K562 (cell line): ENCODE data around the gene PQBP1. TPM values are rescaled to one million over a fixed set of nuclear protein-coding genes. Genes with fewer than 3 reads are reported as not detected.

Experiments
- BRF1 ChIP-seq: IDR thresholded peaks from 3 replicates; pipeline ENCODE4 v1.6.1; 2011; ENCODE audit warnings: borderline replicate concordance, mild to moderate bottlenecking; ENCODE audit not compliant: insufficient read length; ENCODE audit errors: extremely low read depth
- CTBP1 ChIP-seq: fragments of 450-650 bp; IDR thresholded peaks from 2 replicates; pipeline ENCODE4 v1.6.1; 2016; ENCODE audit warnings: borderline replicate concordance
- CTCF ChIP-seq, 3 experiments: IDR thresholded peaks in 2 of 3; conservative IDR thresholded peaks in 1 of 3; 2 replicates each; pipeline ENCODE4 v1.5.1; 2011 to 2012; ENCODE audit warnings: low read length in 3 of 3, mild to moderate bottlenecking in 3 of 3, control low read depth in 2 of 3, improper control_type of control experiment in 1 of 3, inconsistent platforms in 1 of 3, low read depth in 1 of 3, mixed read lengths in 1 of 3, moderate library complexity in 1 of 3; ENCODE audit not compliant: insufficient read depth in 2 of 3
- CXXC5 ChIP-seq: fragments of 250-450 bp; sonication (Bioruptor Pico); IDR thresholded peaks from 2 replicates; pipeline ENCODE4 v1.8.0; 2022; ENCODE audit warnings: inconsistent platforms, mild to moderate bottlenecking, moderate library complexity
- DACH1 ChIP-seq: fragments of 450-650 bp; IDR thresholded peaks from 2 replicates; pipeline ENCODE4 v1.6.1; 2018; ENCODE audit not compliant: partially characterized antibody
- EP300 ChIP-seq: IDR thresholded peaks from 2 replicates; pipeline ENCODE4 v1.6.1; 2012; ENCODE audit warnings: low read length, improper control_type of control experiment
- FOSL1 ChIP-seq: fragments of 200-800 bp; sonication (Bioruptor generic); conservative IDR thresholded peaks from 2 replicates; pipeline ENCODE4 v1.6.1; 2016; ENCODE audit warnings: missing genetic modification characterization, missing compliant biosample characterization
- HCFC1 ChIP-seq: IDR thresholded peaks from 2 replicates; pipeline ENCODE4 v1.6.1; 2012; ENCODE audit warnings: low read depth, low read length, improper control_type of control experiment
- KAT7 ChIP-seq: sonication (generic); formaldehyde crosslinking; IDR thresholded peaks from 2 replicates; pipeline ENCODE4 v1.8.0; 2022; ENCODE audit warnings: missing genetic modification reagents, mild to moderate bottlenecking, borderline replicate concordance
- MTA2 ChIP-seq: fragments of 450-650 bp; IDR thresholded peaks from 2 replicates; pipeline ENCODE4 v1.6.1; 2016; ENCODE audit warnings: low read depth
- MXI1 ChIP-seq: IDR thresholded peaks from 2 replicates; pipeline ENCODE4 v1.6.1; 2011; ENCODE audit warnings: low read depth, mild to moderate bottlenecking, improper control_type of control experiment, low read length
- NELFE ChIP-seq: IDR thresholded peaks from 2 replicates; pipeline ENCODE4 v1.6.1; 2011; ENCODE audit warnings: mild to moderate bottlenecking; ENCODE audit not compliant: insufficient read depth, insufficient read length
- SMAD4 ChIP-seq: fragments of 250-450 bp; sonication (Bioruptor Pico); conservative IDR thresholded peaks from 2 replicates; pipeline ENCODE4 v1.8.0; 2021; ENCODE audit warnings: inconsistent platforms, mild to moderate bottlenecking, moderate library complexity
- TSHZ1 ChIP-seq: fragments of 250-450 bp; sonication (Bioruptor Pico); IDR thresholded peaks from 2 replicates; pipeline ENCODE4 v1.4.0; 2020; ENCODE audit warnings: mild to moderate bottlenecking, moderate library complexity
- polyA plus RNA-seq, 8 experiments: library from polyadenylated mRNA; depleted of rRNA in 4 of 8; stranded (reverse) in 5 of 8; unstranded in 3 of 8; fragments of >200 nt; fragmentation: Nextera tagmentation in 2 of 8; fragmentation: Illumina TruSeq in 1 of 8; extraction: Ambion mirVana in 2 of 8; extraction: Trizol in 1 of 8; gene quantifications; 2 replicates each; pipeline versions ENCODE4 v1.2.1 to v1.2.3, GENCODE V29; 2011 to 2014; ENCODE audit warnings: inconsistent platforms in 1 of 8, missing spikeins in 1 of 8
- total RNA-seq, 7 experiments: library from RNA; depleted of rRNA in 6 of 7; stranded (reverse); fragments of >200 nt in 6 of 7; fragmentation: Illumina TruSeq in 2 of 7; extraction: Trizol in 2 of 7; gene quantifications; 2 replicates each; pipeline versions ENCODE4 v1.2.1 to v1.2.3, GENCODE V29; 2011 to 2021; ENCODE audit warnings: low replicate concordance in 1 of 7
- TF ChIP-seq, protein P1 (sequence below): fragments of 200-800 bp; sonication (Bioruptor generic); IDR thresholded peaks from 2 replicates; pipeline ENCODE4 v1.6.1; 2017; ENCODE audit warnings: missing genetic modification characterization, missing compliant biosample characterization

Gene PQBP1
- total and polyA plus RNA-seq, 9 of the 15 experiments (the other 6 are each of a cell fraction or from before 2014, with no cell fraction given) = 41.3 to 262 (median 112) TPM

DNA sequence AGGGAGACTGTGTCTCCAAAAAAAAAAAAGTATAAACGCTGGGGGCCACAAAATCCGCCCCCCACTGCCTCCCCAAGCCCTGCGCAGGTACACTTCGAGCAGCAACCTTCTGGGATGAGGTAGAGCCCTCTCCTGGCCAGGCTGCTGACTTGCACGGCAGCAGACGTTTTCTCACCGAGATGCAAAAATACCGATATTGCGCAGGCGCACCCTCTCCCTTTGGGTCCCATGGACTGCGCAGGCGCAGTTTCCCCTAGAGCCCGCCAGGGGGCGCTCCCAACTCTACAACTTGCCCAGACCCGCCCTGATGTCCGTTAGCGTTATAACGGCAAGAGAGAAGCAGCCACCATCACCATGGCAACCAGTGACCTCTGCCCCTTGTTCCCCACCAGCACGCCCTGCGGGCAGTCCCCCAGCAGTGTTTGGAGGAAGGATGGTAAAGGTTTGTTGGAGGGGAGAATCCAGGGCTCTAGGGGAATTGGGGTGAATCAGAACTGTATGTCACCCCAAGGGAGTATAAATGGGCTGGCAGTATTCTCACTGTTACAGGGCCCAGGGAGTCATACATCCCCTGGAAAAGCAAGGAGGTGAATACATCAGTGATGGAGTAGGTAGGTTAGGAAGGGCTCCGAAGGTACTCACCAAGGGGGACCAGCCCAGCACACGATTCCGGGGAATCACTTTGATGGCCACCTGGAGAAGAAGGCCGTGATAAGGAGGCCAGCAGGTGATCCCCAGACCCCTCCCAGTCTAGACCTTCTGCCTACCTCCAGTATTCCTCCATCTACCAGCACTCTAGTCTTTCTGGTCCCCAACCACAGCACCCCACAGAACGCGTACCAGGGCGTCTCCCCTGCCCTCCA, 19.6 kb downstream of the PQBP1 start (continued):
- peak; percentile 85 to 98 (median 95) for TF ChIP-seq CTCF (IDR thresholded peaks at IDR 0.05 in 2 of 3, conservative IDR thresholded peaks at IDR 0.05 in 1 of 3; ENCODE audit: insufficient read depth in 2 of 3, low read depth in 1 of 3, low read length in 3 of 3)
- 0 out of 2 replicates have a peak, but pooled peaks have one; percentile 4 for TF ChIP-seq FOSL1 (tag)
- TF ChIP-seq CTBP1 = peak; percentile 68; the same call in 1 of the 2 replicates
- peak; percentile 4; the same call in 1 of the 2 replicates for TF ChIP-seq KAT7 (CRISPR knock-in tag)
- TF ChIP-seq MTA2 = no peak
- TF ChIP-seq, protein P1, sequence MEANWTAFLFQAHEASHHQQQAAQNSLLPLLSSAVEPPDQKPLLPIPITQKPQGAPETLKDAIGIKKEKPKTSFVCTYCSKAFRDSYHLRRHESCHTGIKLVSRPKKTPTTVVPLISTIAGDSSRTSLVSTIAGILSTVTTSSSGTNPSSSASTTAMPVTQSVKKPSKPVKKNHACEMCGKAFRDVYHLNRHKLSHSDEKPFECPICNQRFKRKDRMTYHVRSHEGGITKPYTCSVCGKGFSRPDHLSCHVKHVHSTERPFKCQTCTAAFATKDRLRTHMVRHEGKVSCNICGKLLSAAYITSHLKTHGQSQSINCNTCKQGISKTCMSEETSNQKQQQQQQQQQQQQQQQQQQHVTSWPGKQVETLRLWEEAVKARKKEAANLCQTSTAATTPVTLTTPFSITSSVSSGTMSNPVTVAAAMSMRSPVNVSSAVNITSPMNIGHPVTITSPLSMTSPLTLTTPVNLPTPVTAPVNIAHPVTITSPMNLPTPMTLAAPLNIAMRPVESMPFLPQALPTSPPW (CRISPR knock-in tag) = peak; percentile 56
- peak; percentile 68 for TF ChIP-seq MXI1
- peak; percentile 86 for TF ChIP-seq EP300
- no peak for TF ChIP-seq NELFE
- no peak for TF ChIP-seq DACH1
- no peak for TF ChIP-seq BRF1
- no peak for TF ChIP-seq SMAD4
- peak; percentile 52 for TF ChIP-seq CXXC5 (CRISPR knock-in tag)
- TF ChIP-seq TSHZ1 (CRISPR knock-in tag) = no peak
- TF ChIP-seq HCFC1 = peak; percentile 62
